Heart right ventricle (tissue), 12 donors: Measurements from ENCODE around the gene DGCR2. TPM values are rescaled to one million over a fixed set of nuclear protein-coding genes. Genes with fewer than 3 reads are reported as not detected.

Source experiments
- polyA plus RNA-seq, 2 donors: library from polyadenylated mRNA; stranded (reverse); fragments of 200-250 nt; gene quantifications; one replicate each; pipeline ENCODE4 v1.2.3, GENCODE V29; 2013
- total RNA-seq, 10 donors: library from RNA; stranded (reverse); fragmentation: NEBNext Ultra II Directional in 3 of 10; extraction: Animal tissue kit (Norgen Biotek cat#: 25700) in 3 of 10; gene quantifications; one replicate each; pipeline versions ENCODE4 v1.2.1 to v1.2.4, GENCODE V29; 2021 to 2023
- donor health status: ischemic (EF 13 %, LVEDD 7.1; RV severe dilation, severe dysfunction).
- donor health status: healthy with polysubstance abuse.
- donor health status: DM: no; HTN: yes; CAD: no.
- donor health status: DM: no; HTN: no; CAD: no.
- donor health status: ischemic (EF 25% LVEDD 6.9; RV normal size, moderate dysfunction).
- donor health status: ischemic (EF 25% LVEDD 5.7; RV mildly dilated, moderate dysfunction).
- donor health status: healthy.
- donor health status: nonischemic (EF 11% LVEDD 7.7; RV severe dilation, severe dysfunction).
- donor health status: DM: yes; HTN: yes; CAD: no.
- donor health status: PGD.
- donor health status: ischemic (EF 29% LVEDD 5.4; RV normal size, mild dysfunction).
- donor health status: nonischemic (EF 23%, LVEDD 6.1; RV moderate dilation, normal function).

DGCR2 gene
- total and polyA plus RNA-seq, 12 donors = 17.0 to 58.0 (median 39.1) TPM

Other genes starting within 250 kb of the DGCR2 start
- gene DGCR6, start 216.1 kb downstream of the DGCR2 start, total RNA-seq = 10 to 100 TPM in 3 of 10 donors, 1 to 10 TPM in 7; 5.6 to 17.5 (median 8.0) TPM
- gene DGCR6, start 216.1 kb downstream of the DGCR2 start, polyA plus RNA-seq = 10 to 100 TPM in 1 of 2 donors, 1 to 10 TPM in 1; 4.4 to 12.2 TPM
- gene PRODH, start 186.1 kb downstream of the DGCR2 start, total RNA-seq = 10 to 100 TPM in 2 of 10 donors, 1 to 10 TPM in 8; 1.2 to 23.7 (median 6.4) TPM
- 10 to 100 TPM in 1 of 2 donors, 1 to 10 TPM in 1; 4.1 to 14.4 TPM for gene PRODH, start 186.1 kb downstream of the DGCR2 start, polyA plus RNA-seq
- gene TSSK2, start 8.9 kb upstream of the DGCR2 start, total RNA-seq = under 1 TPM in 1 of 10 donors, not detected in 9; 0.19 TPM
- gene TSSK2, start 8.9 kb upstream of the DGCR2 start, polyA plus RNA-seq = under 1 TPM; 0.14 to 0.37 TPM
- 10 to 100 TPM in 3 of 10 donors, 1 to 10 TPM in 7; 7.5 to 11.5 (median 9.2) TPM for gene ESS2, start 22.2 kb upstream of the DGCR2 start, total RNA-seq
- 10 to 100 TPM; 12.4 to 14.3 TPM for gene ESS2, start 22.2 kb upstream of the DGCR2 start, polyA plus RNA-seq
- not detected for gene GSC2, start 27.9 kb upstream of the DGCR2 start, total RNA-seq
- not detected for gene GSC2, start 27.9 kb upstream of the DGCR2 start, polyA plus RNA-seq
- 10 to 100 TPM; 14.8 to 29.1 (median 19.9) TPM for gene SLC25A1, start 56.3 kb upstream of the DGCR2 start, total RNA-seq
- 10 to 100 TPM; 23.1 to 31.9 TPM for gene SLC25A1, start 56.3 kb upstream of the DGCR2 start, polyA plus RNA-seq
- gene CLTCL1, start 169.3 kb upstream of the DGCR2 start, total RNA-seq = 10 to 100 TPM in 8 of 10 donors, 1 to 10 TPM in 2; 7.1 to 21.9 (median 13.6) TPM
- gene CLTCL1, start 169.3 kb upstream of the DGCR2 start, polyA plus RNA-seq = 1 to 10 TPM; 5.4 to 9.9 TPM